Measurements from ENCODE around the gene POLD4. TPM values are rescaled to one million over a fixed set of nuclear protein-coding genes. Genes with fewer than 3 reads are reported as not detected.
A peak's percentile ranks its signal among the peaks of the same experiment; 100 is the strongest.

POLD4 gene
- total and polyA plus RNA-seq, 2 of the 13 experiments (the other 11 are each of a cell fraction or from before 2014, with no cell fraction given): 10.5 to 27.4 TPM

DNA sequence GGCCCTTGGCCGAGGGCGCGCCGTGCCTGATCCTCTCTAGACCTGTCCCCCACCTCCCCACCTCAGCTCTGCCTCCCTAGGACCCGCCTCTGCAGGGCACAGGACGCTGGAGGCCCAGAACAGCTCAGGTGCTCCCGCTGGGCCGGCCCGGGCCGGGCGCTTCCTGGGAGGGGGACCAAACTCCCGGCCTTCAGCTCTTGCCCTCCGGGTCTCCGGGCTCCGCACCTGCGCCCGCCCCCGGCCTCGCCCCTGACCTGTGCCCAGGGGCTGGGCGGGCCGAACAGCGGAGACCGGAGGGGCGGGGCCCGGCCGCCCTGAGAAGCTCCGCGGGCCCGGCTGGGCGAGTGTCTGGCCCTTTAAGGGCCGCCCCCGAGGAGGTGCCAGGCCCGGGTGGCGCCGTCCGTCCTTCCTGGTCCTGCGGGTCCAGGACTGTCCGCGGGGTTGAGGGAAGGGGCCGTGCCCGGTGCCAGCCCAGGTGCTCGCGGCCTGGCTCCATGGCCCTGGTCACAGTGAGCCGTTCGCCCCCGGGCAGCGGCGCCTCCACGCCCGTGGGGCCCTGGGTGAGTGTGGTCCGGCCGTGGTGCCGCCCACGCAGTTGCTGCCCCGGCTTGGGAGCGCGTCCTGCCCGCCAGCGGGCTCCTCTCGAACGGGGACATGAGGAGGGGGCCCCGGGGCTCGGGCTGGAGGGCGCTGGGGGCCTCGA, 50.1 kb downstream of the POLD4 start, which contains the start of gene SSH3 (continued):
- TF ChIP-seq, protein P1, sequence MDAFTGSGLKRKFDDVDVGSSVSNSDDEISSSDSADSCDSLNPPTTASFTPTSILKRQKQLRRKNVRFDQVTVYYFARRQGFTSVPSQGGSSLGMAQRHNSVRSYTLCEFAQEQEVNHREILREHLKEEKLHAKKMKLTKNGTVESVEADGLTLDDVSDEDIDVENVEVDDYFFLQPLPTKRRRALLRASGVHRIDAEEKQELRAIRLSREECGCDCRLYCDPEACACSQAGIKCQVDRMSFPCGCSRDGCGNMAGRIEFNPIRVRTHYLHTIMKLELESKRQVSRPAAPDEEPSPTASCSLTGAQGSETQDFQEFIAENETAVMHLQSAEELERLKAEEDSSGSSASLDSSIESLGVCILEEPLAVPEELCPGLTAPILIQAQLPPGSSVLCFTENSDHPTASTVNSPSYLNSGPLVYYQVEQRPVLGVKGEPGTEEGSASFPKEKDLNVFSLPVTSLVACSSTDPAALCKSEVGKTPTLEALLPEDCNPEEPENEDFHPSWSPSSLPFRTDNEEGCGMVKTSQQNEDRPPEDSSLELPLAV (CRISPR knock-in tag; conservative IDR thresholded peaks at IDR 0.05; ENCODE audit: low read depth): no peak
- TF ChIP-seq CBX2 (IDR thresholded peaks at IDR 0.05; ENCODE audit: low read depth, low read length) (no peak), CBX2 (CRISPR knock-in tag; IDR thresholded peaks at IDR 0.05; ENCODE audit: low read depth) (no peak), SIN3B (IDR thresholded peaks at IDR 0.05; ENCODE audit: low read length) (no peak), HDAC2 (CRISPR knock-in tag; IDR thresholded peaks at IDR 0.05) (peak; percentile 29; the same call in 1 of the 2 replicates), EP300 (IDR thresholded peaks at IDR 0.05; ENCODE audit: low read depth in 2 of 2, low read length in 2 of 2) (no peak), EP300 (CRISPR knock-in tag; IDR thresholded peaks at IDR 0.05; ENCODE audit: borderline replicate concordance) (no peak), MXI1 (IDR thresholded peaks at IDR 0.05; ENCODE audit: borderline replicate concordance, low read depth, low read length) (peak; percentile 18; the same call in 1 of the 3 replicates)
- TF ChIP-seq, protein P2, sequence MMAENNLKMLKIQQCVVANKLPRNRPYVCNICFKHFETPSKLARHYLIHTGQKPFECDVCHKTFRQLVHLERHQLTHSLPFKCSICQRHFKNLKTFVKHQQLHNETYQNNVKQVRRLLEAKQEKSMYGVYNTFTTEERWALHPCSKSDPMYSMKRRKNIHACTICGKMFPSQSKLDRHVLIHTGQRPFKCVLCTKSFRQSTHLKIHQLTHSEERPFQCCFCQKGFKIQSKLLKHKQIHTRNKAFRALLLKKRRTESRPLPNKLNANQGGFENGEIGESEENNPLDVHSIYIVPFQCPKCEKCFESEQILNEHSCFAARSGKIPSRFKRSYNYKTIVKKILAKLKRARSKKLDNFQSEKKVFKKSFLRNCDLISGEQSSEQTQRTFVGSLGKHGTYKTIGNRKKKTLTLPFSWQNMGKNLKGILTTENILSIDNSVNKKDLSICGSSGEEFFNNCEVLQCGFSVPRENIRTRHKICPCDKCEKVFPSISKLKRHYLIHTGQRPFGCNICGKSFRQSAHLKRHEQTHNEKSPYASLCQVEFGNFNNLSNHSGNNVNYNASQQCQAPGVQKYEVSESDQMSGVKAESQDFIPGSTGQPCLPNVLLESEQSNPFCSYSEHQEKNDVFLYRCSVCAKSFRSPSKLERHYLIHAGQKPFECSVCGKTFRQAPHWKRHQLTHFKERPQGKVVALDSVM (CRISPR knock-in tag; IDR thresholded peaks at IDR 0.05): peak; percentile 39; the same call in 1 of the 2 replicates
- TF ChIP-seq, protein P3, sequence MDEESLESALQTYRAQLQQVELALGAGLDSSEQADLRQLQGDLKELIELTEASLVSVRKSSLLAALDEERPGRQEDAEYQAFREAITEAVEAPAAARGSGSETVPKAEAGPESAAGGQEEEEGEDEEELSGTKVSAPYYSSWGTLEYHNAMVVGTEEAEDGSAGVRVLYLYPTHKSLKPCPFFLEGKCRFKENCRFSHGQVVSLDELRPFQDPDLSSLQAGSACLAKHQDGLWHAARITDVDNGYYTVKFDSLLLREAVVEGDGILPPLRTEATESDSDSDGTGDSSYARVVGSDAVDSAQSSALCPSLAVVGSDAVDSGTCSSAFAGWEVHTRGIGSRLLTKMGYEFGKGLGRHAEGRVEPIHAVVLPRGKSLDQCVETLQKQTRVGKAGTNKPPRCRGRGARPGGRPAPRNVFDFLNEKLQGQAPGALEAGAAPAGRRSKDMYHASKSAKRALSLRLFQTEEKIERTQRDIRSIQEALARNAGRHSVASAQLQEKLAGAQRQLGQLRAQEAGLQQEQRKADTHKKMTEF (CRISPR knock-in tag; IDR thresholded peaks at IDR 0.05): peak; percentile 44; the same call in 1 of the 2 replicates
- TF ChIP-seq, protein P4, sequence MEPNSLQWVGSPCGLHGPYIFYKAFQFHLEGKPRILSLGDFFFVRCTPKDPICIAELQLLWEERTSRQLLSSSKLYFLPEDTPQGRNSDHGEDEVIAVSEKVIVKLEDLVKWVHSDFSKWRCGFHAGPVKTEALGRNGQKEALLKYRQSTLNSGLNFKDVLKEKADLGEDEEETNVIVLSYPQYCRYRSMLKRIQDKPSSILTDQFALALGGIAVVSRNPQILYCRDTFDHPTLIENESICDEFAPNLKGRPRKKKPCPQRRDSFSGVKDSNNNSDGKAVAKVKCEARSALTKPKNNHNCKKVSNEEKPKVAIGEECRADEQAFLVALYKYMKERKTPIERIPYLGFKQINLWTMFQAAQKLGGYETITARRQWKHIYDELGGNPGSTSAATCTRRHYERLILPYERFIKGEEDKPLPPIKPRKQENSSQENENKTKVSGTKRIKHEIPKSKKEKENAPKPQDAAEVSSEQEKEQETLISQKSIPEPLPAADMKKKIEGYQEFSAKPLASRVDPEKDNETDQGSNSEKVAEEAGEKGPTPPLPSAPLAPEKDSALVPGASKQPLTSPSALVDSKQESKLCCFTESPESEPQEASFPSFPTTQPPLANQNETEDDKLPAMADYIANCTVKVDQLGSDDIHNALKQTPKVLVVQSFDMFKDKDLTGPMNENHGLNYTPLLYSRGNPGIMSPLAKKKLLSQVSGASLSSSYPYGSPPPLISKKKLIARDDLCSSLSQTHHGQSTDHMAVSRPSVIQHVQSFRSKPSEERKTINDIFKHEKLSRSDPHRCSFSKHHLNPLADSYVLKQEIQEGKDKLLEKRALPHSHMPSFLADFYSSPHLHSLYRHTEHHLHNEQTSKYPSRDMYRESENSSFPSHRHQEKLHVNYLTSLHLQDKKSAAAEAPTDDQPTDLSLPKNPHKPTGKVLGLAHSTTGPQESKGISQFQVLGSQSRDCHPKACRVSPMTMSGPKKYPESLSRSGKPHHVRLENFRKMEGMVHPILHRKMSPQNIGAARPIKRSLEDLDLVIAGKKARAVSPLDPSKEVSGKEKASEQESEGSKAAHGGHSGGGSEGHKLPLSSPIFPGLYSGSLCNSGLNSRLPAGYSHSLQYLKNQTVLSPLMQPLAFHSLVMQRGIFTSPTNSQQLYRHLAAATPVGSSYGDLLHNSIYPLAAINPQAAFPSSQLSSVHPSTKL (CRISPR knock-in tag; IDR thresholded peaks at IDR 0.05): no peak
- TF ChIP-seq, protein P5, sequence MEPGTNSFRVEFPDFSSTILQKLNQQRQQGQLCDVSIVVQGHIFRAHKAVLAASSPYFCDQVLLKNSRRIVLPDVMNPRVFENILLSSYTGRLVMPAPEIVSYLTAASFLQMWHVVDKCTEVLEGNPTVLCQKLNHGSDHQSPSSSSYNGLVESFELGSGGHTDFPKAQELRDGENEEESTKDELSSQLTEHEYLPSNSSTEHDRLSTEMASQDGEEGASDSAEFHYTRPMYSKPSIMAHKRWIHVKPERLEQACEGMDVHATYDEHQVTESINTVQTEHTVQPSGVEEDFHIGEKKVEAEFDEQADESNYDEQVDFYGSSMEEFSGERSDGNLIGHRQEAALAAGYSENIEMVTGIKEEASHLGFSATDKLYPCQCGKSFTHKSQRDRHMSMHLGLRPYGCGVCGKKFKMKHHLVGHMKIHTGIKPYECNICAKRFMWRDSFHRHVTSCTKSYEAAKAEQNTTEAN (CRISPR knock-in tag; conservative IDR thresholded peaks at IDR 0.05): 0 out of 2 replicates have a peak, but pooled peaks have one; percentile 6
- TF ChIP-seq, protein P6, sequence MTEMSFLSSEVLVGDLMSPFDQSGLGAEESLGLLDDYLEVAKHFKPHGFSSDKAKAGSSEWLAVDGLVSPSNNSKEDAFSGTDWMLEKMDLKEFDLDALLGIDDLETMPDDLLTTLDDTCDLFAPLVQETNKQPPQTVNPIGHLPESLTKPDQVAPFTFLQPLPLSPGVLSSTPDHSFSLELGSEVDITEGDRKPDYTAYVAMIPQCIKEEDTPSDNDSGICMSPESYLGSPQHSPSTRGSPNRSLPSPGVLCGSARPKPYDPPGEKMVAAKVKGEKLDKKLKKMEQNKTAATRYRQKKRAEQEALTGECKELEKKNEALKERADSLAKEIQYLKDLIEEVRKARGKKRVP (CRISPR knock-in tag; IDR thresholded peaks at IDR 0.05): no peak
